ENCODE data around the gene ZNF496. TPM values are rescaled to one million over a fixed set of nuclear protein-coding genes. Genes with fewer than 3 reads are reported as not detected.
A peak's percentile ranks its signal among the peaks of the same experiment; 100 is the strongest.
"Not testable (repeated sequence)": the region's sequence is repeated elsewhere in the genome, so short reads cannot be mapped to it uniquely, and the experiment has no call there.

The ZNF496 gene
- total and polyA plus RNA-seq, 12 donors: 4.3 to 34.9 (median 16.4) TPM

- TF ChIP-seq POLR2A (IDR thresholded peaks at IDR 0.05) (no peak), CTCF (IDR thresholded peaks at IDR 0.05) (no peak)
- H3K27me3 ChIP-seq: no peaks in the 10 kb centered on the region
- H3K9me3 ChIP-seq (replicated peaks in 1 of 3): no peaks in the 10 kb centered on the region
- H3K4me3 ChIP-seq: no peak overlapping the region
- no peaks in the 10 kb centered on the region for H3K4me1 ChIP-seq (replicated peaks in 1 of 2)
- intact Hi-C loops (cut with DNase I): no loop called here
- 55 to 63% (median 58%) methylated on average over 6 of the region's 6 CpGs for WGBS, 4 donors
- peak in 3 of 7 donors; percentile 17 to 40 (median 31) for DNase-seq
- H3K36me3 ChIP-seq (replicated peaks in 1 of 2): no peaks in the 10 kb centered on the region
- no peak overlapping the region for H3K27ac ChIP-seq
Observed at GRCh38 chr1:247357781-247358211, 26.1 kb upstream of the ZNF496 start.

DNA sequence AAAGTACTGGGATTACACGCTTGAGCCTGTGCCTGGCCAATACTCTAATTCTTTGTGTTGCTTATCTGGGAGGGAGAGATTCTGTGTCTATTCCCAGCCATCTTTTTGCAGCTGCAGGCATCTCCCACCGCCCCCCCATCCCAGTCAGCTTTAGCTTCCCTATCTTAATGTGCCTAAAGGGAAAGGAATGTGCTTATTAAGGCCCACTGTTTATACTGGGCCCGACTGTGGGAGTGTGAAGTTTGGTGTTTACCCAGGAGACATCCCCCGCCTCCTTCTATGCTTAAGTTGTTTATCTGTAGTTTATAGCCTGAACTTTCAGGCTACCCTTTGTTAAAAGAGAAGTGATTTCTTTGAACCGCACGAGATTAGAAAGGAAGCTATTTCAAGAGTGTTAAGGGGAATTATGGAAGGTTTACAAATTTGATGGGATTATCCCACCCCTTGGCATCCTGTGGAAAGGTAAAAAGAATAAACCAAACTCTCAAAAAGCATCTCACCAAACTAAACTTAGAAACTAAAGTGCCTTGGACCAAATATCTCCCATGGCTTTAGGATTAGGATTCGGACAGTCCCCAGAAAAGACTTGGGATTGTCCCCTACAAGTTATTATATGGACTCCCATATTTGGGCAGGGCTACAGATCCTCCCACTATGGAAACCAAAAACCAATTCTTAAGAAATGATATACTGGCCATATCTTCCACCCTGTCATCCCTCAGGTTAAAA lies 25.5 kb upstream of the ZNF496 start:
- no peak overlapping the region for H3K27ac ChIP-seq
- no peaks in the 10 kb centered on the region for H3K27me3 ChIP-seq
- no peaks in the 10 kb centered on the region for H3K4me1 ChIP-seq (replicated peaks in 1 of 2)
- intact Hi-C loops (cut with DNase I): no loop called here
- WGBS, 4 donors: 45 to 59% (median 51%) methylated on average over 7 of the region's 7 CpGs
- no peak for DNase-seq
- no peak overlapping the region for H3K4me3 ChIP-seq
- TF ChIP-seq CTCF (IDR thresholded peaks at IDR 0.05): no peak
- TF ChIP-seq POLR2A (IDR thresholded peaks at IDR 0.05): no peak
- no peaks in the 10 kb centered on the region for H3K9me3 ChIP-seq (replicated peaks in 1 of 3)
- no peaks in the 10 kb centered on the region for H3K36me3 ChIP-seq (replicated peaks in 1 of 2)

- H3K9me3 ChIP-seq (replicated peaks in 1 of 3); H3K4me3 ChIP-seq; H3K27me3 ChIP-seq; DNase-seq; intact Hi-C loops (cut with DNase I); H3K4me1 ChIP-seq (replicated peaks in 1 of 2); H3K36me3 ChIP-seq (replicated peaks in 1 of 2); H3K27ac ChIP-seq: not testable (repeated sequence)
- WGBS, 4 donors: 47 to 80% (median 69%) methylated on average over 1 of the region's 1 CpG
Observed at GRCh38 chr1:247355160-247355559, 23.5 kb upstream of the ZNF496 start.

DNA sequence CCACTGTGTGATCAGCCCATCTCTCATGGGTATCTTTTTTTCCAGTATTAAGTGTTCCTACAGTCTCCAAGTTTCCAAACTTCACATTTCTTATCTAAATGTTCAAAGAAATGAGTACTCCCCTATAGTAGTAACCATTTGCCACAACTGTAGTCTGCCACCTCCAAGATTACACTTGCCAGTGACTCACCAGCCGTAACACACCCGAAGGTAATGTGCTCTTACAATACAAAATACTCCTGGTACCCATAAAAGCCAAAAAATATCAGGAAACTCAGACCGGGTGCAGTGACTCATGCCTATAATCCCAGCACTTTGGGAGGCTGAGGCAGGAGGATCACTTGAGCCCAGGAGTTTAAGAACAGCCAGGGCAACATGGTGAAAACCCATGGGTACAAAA lies 20.5 kb upstream of the ZNF496 start:
- no peaks in the 10 kb centered on the region for H3K36me3 ChIP-seq (replicated peaks in 1 of 2)
- 83 to 98% (median 93%) methylated on average over 3 of the region's 3 CpGs for WGBS, 4 donors
- H3K4me1 ChIP-seq (replicated peaks in 1 of 2): no peaks in the 10 kb centered on the region
- no peak for DNase-seq
- no peaks in the 10 kb centered on the region for H3K27me3 ChIP-seq
- no peak overlapping the region for H3K27ac ChIP-seq
- no peaks in the 10 kb centered on the region for H3K9me3 ChIP-seq (replicated peaks in 1 of 3)
- TF ChIP-seq CTCF (IDR thresholded peaks at IDR 0.05) (no peak), POLR2A (IDR thresholded peaks at IDR 0.05) (no peak)
- intact Hi-C loops (cut with DNase I): no loop called here
- no peak overlapping the region for H3K4me3 ChIP-seq

DNA sequence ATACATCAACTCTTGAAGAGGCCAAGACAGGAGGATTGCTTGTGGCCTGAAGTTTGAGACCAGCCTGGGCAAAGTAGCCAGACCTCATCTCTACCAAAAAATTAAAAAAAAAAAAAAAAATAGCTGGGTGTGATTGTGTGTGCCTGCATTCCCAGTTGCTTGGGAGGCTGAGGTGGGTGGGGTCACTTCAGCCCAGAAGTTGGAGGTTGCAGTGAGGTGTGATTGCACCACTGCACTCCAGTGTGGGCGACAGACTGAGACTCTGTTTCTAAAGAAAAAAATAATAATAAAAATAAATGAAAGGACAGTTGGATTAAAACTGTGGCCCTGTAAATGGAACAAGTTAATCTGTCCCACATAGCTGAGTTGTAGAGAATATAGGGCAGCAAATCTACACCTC lies 18.9 kb upstream of the ZNF496 start:
- Histone ChIP-seq H3K27ac (no peak overlapping the region), H3K4me3 (no peak overlapping the region), H3K9me3 (replicated peaks in 1 of 3) (no peaks in the 10 kb centered on the region), H3K36me3 (replicated peaks in 1 of 2) (no peaks in the 10 kb centered on the region), H3K4me1 (replicated peaks in 1 of 2) (no peaks in the 10 kb centered on the region), H3K27me3 (no peaks in the 10 kb centered on the region)
- TF ChIP-seq POLR2A (IDR thresholded peaks at IDR 0.05): no peak
- no peak for TF ChIP-seq CTCF (IDR thresholded peaks at IDR 0.05)
- DNase-seq: no peak
- WGBS, 4 donors: 76 to 89% (median 86%) methylated on average over 1 of the region's 1 CpG
- intact Hi-C loops (cut with DNase I): no loop called here

Measured in adrenal gland (tissue), 12 donors.